ENCODE results near the gene PACSIN1.

PACSIN1 gene

GRCh38 chr6:34515473-34516387, 49.9 kb downstream of the PACSIN1 start:
- DNase-seq = no peak

- no peak for DNase-seq
These were observed 50.8 kb downstream of the PACSIN1 start for GRCh38 chr6:34516391-34517324.

- DNase-seq = no peak
These were observed 51.6 kb downstream of the PACSIN1 start for GRCh38 chr6:34517461-34517881.

GRCh38 chr6:34517966-34518365, 52.1 kb downstream of the PACSIN1 start:
- no peak for DNase-seq

- no peak for DNase-seq
These were observed 52.9 kb downstream of the PACSIN1 start for GRCh38 chr6:34518669-34519365.

GRCh38 chr6:34519971-34520644, 54.2 kb downstream of the PACSIN1 start:
- DNase-seq = no peak

- DNase-seq = no peak
These were observed 55.0 kb downstream of the PACSIN1 start for GRCh38 chr6:34520645-34521462.

GRCh38 chr6:34521463-34522285, 55.8 kb downstream of the PACSIN1 start:
- no peak for DNase-seq

- no peak for DNase-seq
These were observed 56.9 kb downstream of the PACSIN1 start for GRCh38 chr6:34522761-34523160.

GRCh38 chr6:34523441-34524206, 57.7 kb downstream of the PACSIN1 start:
- no peak for DNase-seq

- DNase-seq = no peak
These were observed 58.6 kb downstream of the PACSIN1 start for GRCh38 chr6:34524499-34524898.

GRCh38 chr6:34524971-34525370, 59.1 kb downstream of the PACSIN1 start:
- DNase-seq = no peak

- DNase-seq = no peak
These were observed 59.7 kb downstream of the PACSIN1 start for GRCh38 chr6:34525431-34526175.

GRCh38 chr6:34526241-34526972, 60.5 kb downstream of the PACSIN1 start:
- no peak for DNase-seq

- DNase-seq = peak; percentile 97 to 98
These were observed 61.3 kb downstream of the PACSIN1 start for GRCh38 chr6:34526992-34527728.

- DNase-seq = no peak
These were observed 62.1 kb downstream of the PACSIN1 start for GRCh38 chr6:34527751-34528670.

Measured in activated CD4-positive, alpha-beta T cell treated with anti-CD3 and anti-CD28 coated beads for 4 hours (primary cell).